Right lobe of liver (tissue), 6 donors: Measurements from ENCODE around the gene IQGAP3. TPM values are rescaled to one million over a fixed set of nuclear protein-coding genes. Genes with fewer than 3 reads are reported as not detected.

Experiments
- ATAC-seq, 4 donors: fragments of 200-7000 bp; cut with Tn5 transposase; one replicate each; pipeline ENCODE4 v1.9.1; 2020; ENCODE audit warnings: mild to moderate bottlenecking in 4 of 4, moderate library complexity in 4 of 4
- DNase-seq, 3 donors: peaks; one replicate each; pipeline ENCODE4 v3.0.0-alpha.2; 2020
- H3K27ac ChIP-seq, 3 donors: fragments of 200-600 bp; one replicate each; pipeline ENCODE4 v1.8.0; 2022
- H3K27me3 ChIP-seq, 2 donors: fragments of 200-600 bp; one replicate each; pipeline ENCODE4 v1.8.0; 2022
- H3K36me3 ChIP-seq, 4 donors: fragments of 200-600 bp; sonication (generic) in 1 of 4; one replicate each; pipeline versions ENCODE4 v1.5.1 to v1.8.0; 2017 to 2022; ENCODE audit warnings: control low read depth in 1 of 4
- H3K4me1 ChIP-seq, 4 donors: fragments of 200-600 bp; sonication (generic) in 1 of 4; one replicate each; pipeline versions ENCODE4 v1.5.1 to v1.8.0; 2017 to 2022; ENCODE audit warnings: control low read depth in 1 of 4
- H3K4me3 ChIP-seq, 3 donors: fragments of 200-600 bp; one replicate each; pipeline ENCODE4 v1.8.0; 2022
- H3K9me3 ChIP-seq, 4 donors: fragments of 200-600 bp; sonication (generic) in 1 of 4; one replicate each; pipeline versions ENCODE4 v1.5.1 to v1.8.0; 2017 to 2022; ENCODE audit warnings: control low read depth in 1 of 4
- POLR2A ChIP-seq: fragments of 450-650 bp; IDR thresholded peaks from one replicate; pipeline ENCODE4 v1.6.1; 2017; ENCODE audit warnings: antibody characterized with exemption, mild to moderate bottlenecking
- WGBS: methylation state at CpG from one replicate; pipeline ENCODE4 v1.1.6; 2018; ENCODE audit warnings: low coverage, low lambda C conversion rate; ENCODE audit not compliant: insufficient coverage; ENCODE audit errors: missing lambda C conversion rate; 5-methylcytosine and 5-hydroxymethylcytosine counted together
- intact Hi-C, 2 donors: fragments of 100-400 bp; cut with DNase I; formaldehyde crosslinking; loops; one replicate each; pipeline versions ENCODE4 v1.11.2 to v1.14.1; 2022
- total RNA-seq, 6 experiments: library from RNA; depleted of rRNA in 2 of 6; stranded (reverse); fragments of >200 nt in 2 of 6; fragmentation: NEBNext Ultra II Directional in 3 of 6; extraction: Animal tissue kit (Norgen Biotek cat#: 25700) in 3 of 6; gene quantifications; one replicate each; pipeline versions ENCODE4 v1.1.0 to v1.2.4, GENCODE V29; 2016 to 2023
- TF ChIP-seq, protein P1 (sequence below), 4 donors: fragments of 200-600 bp in 3 of 4; fragments of 450-650 bp in 1 of 4; IDR thresholded peaks; one replicate each; pipeline versions ENCODE4 v1.5.1 to v1.8.0; 2016 to 2022; ENCODE audit warnings: antibody characterized with exemption in 4 of 4, mild to moderate bottlenecking in 2 of 4
- donor health status: DM: no; HTN: yes; CAD: no.
- donor health status: DM: no; HTN: no; CAD: no.
- donor health status: DM: no; HTN: no; CAD: no.
- donor health status: DM: no; HTN: yes; CAD: no.
- donor health status: DM: no; HTN: yes; CAD: no.

The IQGAP3 gene
- total RNA-seq, 6 experiments from 2014 or later = 0.07 to 2.6 (median 0.95) TPM

DNA sequence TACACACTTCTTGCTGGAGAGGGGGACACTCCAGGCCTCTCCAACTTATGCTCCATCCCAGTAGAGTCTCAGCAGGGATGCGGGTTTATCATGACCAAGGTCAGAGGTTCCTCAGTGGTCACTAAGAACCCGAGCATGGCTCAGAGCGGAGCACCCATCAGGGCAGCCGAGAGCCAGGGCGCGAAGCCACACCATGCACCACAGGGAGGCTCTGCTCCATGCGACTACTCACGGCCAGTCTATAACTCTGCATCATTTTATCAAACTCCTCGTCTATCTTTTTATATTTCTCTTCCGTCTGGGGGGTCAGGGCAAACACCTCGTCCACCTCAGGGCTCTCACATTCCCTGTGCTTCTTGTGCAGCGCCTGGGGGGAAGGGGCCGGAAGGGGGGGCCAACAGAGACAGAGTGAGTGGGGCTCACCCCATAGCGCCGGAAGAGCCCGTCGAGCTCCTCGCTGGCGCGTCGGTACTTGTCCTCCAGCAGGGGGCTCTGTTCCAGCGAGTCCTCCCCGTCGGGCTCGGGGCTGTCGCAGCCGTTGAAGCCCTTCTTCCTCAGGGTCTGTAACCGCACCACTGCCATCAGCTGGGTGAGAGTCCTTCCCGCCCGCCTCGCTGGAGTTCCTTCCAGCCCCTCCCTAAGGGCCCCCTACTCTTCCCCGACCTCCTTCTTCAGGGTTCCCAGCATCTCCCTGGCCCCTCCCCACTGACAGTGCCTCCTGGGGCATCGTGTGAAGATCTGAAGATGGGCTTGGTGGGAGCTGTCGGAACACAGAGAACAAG, 91.8 kb downstream of the IQGAP3 start:
- DNase-seq (peak in 1 of 3 donors; percentile 55), ATAC-seq (peak; percentile 32 to 46 (median 40))
- intact Hi-C loops = no loop called here
- 73% methylated on average over 9 of the region's 34 CpGs for WGBS
- Histone ChIP-seq H3K27me3 (no peaks in the 10 kb centered on the region), H3K36me3 (peaks cover 10 to 68% (median 34%) of the 10 kb centered on the region in 4 donors), H3K4me1 (peaks cover 0 to 29% (median 13%) of the 10 kb centered on the region in 4 donors), H3K27ac (no peak overlapping the region), H3K9me3 (no peaks in the 10 kb centered on the region), H3K4me3 (no peak overlapping the region)
- no peak for TF ChIP-seq POLR2A
- TF ChIP-seq, protein P1, sequence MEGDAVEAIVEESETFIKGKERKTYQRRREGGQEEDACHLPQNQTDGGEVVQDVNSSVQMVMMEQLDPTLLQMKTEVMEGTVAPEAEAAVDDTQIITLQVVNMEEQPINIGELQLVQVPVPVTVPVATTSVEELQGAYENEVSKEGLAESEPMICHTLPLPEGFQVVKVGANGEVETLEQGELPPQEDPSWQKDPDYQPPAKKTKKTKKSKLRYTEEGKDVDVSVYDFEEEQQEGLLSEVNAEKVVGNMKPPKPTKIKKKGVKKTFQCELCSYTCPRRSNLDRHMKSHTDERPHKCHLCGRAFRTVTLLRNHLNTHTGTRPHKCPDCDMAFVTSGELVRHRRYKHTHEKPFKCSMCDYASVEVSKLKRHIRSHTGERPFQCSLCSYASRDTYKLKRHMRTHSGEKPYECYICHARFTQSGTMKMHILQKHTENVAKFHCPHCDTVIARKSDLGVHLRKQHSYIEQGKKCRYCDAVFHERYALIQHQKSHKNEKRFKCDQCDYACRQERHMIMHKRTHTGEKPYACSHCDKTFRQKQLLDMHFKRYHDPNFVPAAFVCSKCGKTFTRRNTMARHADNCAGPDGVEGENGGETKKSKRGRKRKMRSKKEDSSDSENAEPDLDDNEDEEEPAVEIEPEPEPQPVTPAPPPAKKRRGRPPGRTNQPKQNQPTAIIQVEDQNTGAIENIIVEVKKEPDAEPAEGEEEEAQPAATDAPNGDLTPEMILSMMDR (IDR thresholded peaks at IDR 0.05) = peak; percentile 41 to 48 (median 43)

DNA sequence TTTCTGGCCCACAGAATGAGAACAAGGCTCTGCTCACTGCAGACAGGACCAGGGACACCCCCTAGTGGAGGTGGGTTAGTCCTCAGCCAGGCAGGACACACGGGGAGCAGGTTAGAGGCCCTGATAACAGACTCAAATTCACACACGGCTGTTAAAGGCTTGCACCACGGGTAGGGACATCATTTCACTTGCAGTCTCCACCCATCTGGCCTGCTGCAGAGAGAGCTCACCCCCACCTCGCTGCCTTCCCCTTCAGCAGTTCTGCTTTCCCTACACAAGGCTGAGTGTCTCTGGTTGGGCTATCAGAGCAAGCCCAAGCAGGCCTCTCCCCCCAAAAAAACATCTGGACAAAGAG, 92.4 kb downstream of the IQGAP3 start:
- peaks cover 0 to 29% (median 13%) of the 10 kb centered on the region in 4 donors for H3K4me1 ChIP-seq
- no peaks in the 10 kb centered on the region for H3K27me3 ChIP-seq
- WGBS = 54% methylated on average over 2 of the region's 4 CpGs
- ATAC-seq (peak in 1 of 4 donors; percentile 9), DNase-seq (no peak)
- H3K27ac ChIP-seq = no peak overlapping the region
- H3K4me3 ChIP-seq = no peak overlapping the region
- no peak for TF ChIP-seq POLR2A
- TF ChIP-seq, protein P1 (IDR thresholded peaks at IDR 0.05) = peak in 2 of 4 donors; percentile 13 to 15
- H3K9me3 ChIP-seq = no peaks in the 10 kb centered on the region
- H3K36me3 ChIP-seq = peaks cover 10 to 75% (median 37%) of the 10 kb centered on the region in 4 donors
- intact Hi-C loops = no loop called here

DNA sequence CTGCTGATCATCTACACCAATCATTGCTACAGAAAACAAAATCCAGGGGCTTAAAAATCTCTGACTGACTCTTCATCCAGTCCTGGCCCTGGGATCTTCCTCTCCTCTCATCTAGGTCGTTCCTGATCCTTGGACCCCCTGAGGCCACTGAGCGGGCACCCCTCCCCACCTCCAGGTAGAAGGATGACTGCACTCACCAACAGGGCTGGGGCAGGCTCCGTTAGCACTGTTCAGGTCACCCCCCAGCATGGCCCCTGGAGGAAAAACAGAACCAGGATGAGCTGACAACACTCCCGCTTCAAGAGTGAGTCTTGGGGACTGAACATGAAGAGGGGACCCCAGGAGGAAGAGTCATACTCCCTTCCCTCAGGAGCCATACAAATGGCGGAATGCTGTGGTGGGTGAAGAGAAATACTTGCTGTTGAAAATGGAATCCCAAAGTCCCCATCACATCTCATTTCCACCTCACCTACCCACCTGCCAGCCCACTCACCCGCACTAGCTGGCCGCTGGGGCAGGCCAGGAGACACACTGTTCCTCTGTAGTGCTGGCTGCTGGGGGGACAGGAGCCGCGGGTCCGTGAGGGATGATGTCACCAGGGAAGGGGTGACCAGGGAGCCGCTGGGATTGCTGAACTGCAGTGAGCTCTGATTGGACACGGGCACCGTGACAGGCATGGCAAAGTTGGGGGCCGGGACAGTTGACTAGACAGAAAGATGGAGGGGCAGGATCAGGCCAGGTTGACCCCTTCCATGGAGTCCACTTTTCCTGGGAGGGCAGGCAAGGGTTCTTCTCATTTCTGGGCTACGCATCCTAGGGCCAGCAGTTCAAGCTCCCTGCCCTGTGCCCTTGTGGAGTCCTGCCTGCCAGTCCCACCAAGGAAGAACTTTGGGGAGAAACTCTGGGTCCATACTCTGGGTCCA, 93.0 kb downstream of the IQGAP3 start:
- H3K27me3 ChIP-seq = no peaks in the 10 kb centered on the region
- WGBS = 91% methylated on average over 7 of the region's 15 CpGs
- ATAC-seq (no peak), DNase-seq (no peak)
- H3K4me1 ChIP-seq = peaks cover 0 to 28% (median 14%) of the 10 kb centered on the region in 4 donors
- TF ChIP-seq, protein P1 (IDR thresholded peaks at IDR 0.05) = no peak
- TF ChIP-seq POLR2A = no peak
- peaks cover 10 to 81% (median 40%) of the 10 kb centered on the region in 4 donors for H3K36me3 ChIP-seq
- intact Hi-C loops = no loop called here
- H3K9me3 ChIP-seq = no peaks in the 10 kb centered on the region
- H3K27ac ChIP-seq = no peak overlapping the region
- no peak overlapping the region for H3K4me3 ChIP-seq

DNA sequence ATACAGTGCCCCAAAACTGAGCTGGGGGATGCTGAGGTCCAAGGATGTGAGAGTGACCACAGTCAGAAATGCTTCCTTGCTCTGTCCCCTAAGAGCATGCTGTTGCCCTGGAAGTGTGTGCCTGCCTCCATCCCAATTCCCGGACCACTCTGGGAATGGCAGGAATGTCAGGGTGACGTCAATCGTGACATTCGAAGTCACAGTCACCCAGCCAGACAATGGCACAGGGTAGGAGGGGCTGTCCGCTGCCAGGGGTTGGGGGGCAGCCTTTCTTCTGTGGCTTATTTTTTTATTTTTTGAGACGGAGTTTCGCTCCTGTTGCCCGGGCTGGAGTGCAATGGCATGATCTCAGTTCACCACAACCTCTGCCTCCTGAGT, 94.1 kb downstream of the IQGAP3 start:
- WGBS = 96% methylated on average over 8 of the region's 8 CpGs
- DNase-seq = no peak
- intact Hi-C loops = no loop called here
- peaks cover 0 to 39% (median 12%) of the 10 kb centered on the region in 4 donors for H3K4me1 ChIP-seq
- H3K4me3 ChIP-seq = no peak overlapping the region
- TF ChIP-seq, protein P1 (IDR thresholded peaks at IDR 0.05) = no peak
- TF ChIP-seq POLR2A = no peak
- no peak for ATAC-seq
- H3K9me3 ChIP-seq = no peaks in the 10 kb centered on the region
- H3K36me3 ChIP-seq = peaks cover 10 to 92% (median 44%) of the 10 kb centered on the region in 4 donors
- no peaks in the 10 kb centered on the region for H3K27me3 ChIP-seq
- no peak overlapping the region for H3K27ac ChIP-seq
